ENCODE results near the gene ABCA12.

- TF ChIP-seq ZNF616 (CRISPR knock-in tag; IDR thresholded peaks at IDR 0.05; ENCODE audit: low read depth) (no peak), TBP (CRISPR knock-in tag; IDR thresholded peaks at IDR 0.05) (no peak), ZBTB7A (CRISPR knock-in tag; IDR thresholded peaks at IDR 0.05) (no peak), BHLHE40 (IDR thresholded peaks at IDR 0.05; ENCODE audit: low read length) (no peak), NFATC3 (CRISPR knock-in tag; IDR thresholded peaks at IDR 0.05) (no peak)
Measured at GRCh38 chr2:215104226-215104625, 34.2 kb downstream of the ABCA12 start.

Data from HepG2 (cell line).